Skin of body (tissue), 2 donors: Measurements from ENCODE around the gene CDH23. TPM values are rescaled to one million over a fixed set of nuclear protein-coding genes. Genes with fewer than 3 reads are reported as not detected.
A peak's percentile ranks its signal among the peaks of the same experiment; 100 is the strongest.

Source experiments
- DNase-seq: peaks from one replicate; lab custom pipeline; 2025; lab: John Stamatoyannopoulos, UW
- total RNA-seq: library from RNA; depleted of rRNA; stranded (reverse); fragments of >200 nt; gene quantifications from one replicate; pipeline ENCODE4 v1.2.3, GENCODE V29; 2014

The CDH23 gene
- total RNA-seq, 1 donor from 2014 or later: 6.3 TPM

- no peak for DNase-seq
Observed at GRCh38 chr10:71719464-71720201, 322.9 kb downstream of the CDH23 start, which contains the start of gene C10orf105. Gene C10orf105, minus strand, starts transcription at chr10:71719778. Its CDS starts 3,441 bp downstream, at chr10:71716337.

GRCh38 chr10:71720288-71720687, 323.6 kb downstream of the CDH23 start:
- DNase-seq: no peak

GRCh38 chr10:71721313-71721712, 324.6 kb downstream of the CDH23 start:
- no peak for DNase-seq

- DNase-seq: no peak
Observed at GRCh38 chr10:71722849-71723248, 326.1 kb downstream of the CDH23 start.

GRCh38 chr10:71723311-71723710, 326.6 kb downstream of the CDH23 start:
- no peak for DNase-seq

- DNase-seq: no peak
Observed at GRCh38 chr10:71724539-71724938, 327.8 kb downstream of the CDH23 start.

- DNase-seq: no peak
Observed at GRCh38 chr10:71725249-71725648, 328.5 kb downstream of the CDH23 start.

- DNase-seq: no peak
Observed at GRCh38 chr10:71725998-71726579, 329.4 kb downstream of the CDH23 start.

GRCh38 chr10:71726580-71727104, 329.9 kb downstream of the CDH23 start:
- DNase-seq: no peak

GRCh38 chr10:71727105-71727737, 330.5 kb downstream of the CDH23 start:
- DNase-seq: no peak

GRCh38 chr10:71727738-71728737, 331.3 kb downstream of the CDH23 start:
- peak; percentile 49 for DNase-seq

GRCh38 chr10:71729161-71729636, 332.5 kb downstream of the CDH23 start:
- no peak for DNase-seq

- no peak for DNase-seq
Observed at GRCh38 chr10:71731791-71732190, 335.1 kb downstream of the CDH23 start.

GRCh38 chr10:71734797-71735196, 338.1 kb downstream of the CDH23 start:
- no peak for DNase-seq

GRCh38 chr10:71735709-71736569, 339.2 kb downstream of the CDH23 start:
- DNase-seq: no peak

- DNase-seq: no peak
Observed at GRCh38 chr10:71736570-71736952, 339.8 kb downstream of the CDH23 start.

GRCh38 chr10:71737001-71737833, 340.5 kb downstream of the CDH23 start:
- DNase-seq: no peak

- no peak for DNase-seq
Observed at GRCh38 chr10:71737834-71738197, 341.1 kb downstream of the CDH23 start.

GRCh38 chr10:71739358-71739900, 342.7 kb downstream of the CDH23 start:
- DNase-seq: no peak
